ENCODE results near the gene CENPF.

- TF ChIP-seq POLR2A (IDR thresholded peaks at IDR 0.05; ENCODE audit: low read depth, low read length) (no peak), POLR2AphosphoS5 (IDR thresholded peaks at IDR 0.05; ENCODE audit: low read depth, low read length) (no peak), TAF1 (IDR thresholded peaks at IDR 0.05; ENCODE audit: low read depth, low read length) (no peak), POU2F2 (IDR thresholded peaks at IDR 0.05; ENCODE audit: low read depth, low read length) (no peak), PAX5 (IDR thresholded peaks at IDR 0.05; ENCODE audit: insufficient read depth, low read length, severe bottlenecking) (no peak), SPI1 (IDR thresholded peaks at IDR 0.05; ENCODE audit: low read depth, low read length) (no peak)
Measured at GRCh38 chr1:214582289-214582891, 20.6 kb upstream of the CENPF start.

All from GM12891 (cell line).